Measurements from ENCODE around the gene ADIPOR2.

DNA sequence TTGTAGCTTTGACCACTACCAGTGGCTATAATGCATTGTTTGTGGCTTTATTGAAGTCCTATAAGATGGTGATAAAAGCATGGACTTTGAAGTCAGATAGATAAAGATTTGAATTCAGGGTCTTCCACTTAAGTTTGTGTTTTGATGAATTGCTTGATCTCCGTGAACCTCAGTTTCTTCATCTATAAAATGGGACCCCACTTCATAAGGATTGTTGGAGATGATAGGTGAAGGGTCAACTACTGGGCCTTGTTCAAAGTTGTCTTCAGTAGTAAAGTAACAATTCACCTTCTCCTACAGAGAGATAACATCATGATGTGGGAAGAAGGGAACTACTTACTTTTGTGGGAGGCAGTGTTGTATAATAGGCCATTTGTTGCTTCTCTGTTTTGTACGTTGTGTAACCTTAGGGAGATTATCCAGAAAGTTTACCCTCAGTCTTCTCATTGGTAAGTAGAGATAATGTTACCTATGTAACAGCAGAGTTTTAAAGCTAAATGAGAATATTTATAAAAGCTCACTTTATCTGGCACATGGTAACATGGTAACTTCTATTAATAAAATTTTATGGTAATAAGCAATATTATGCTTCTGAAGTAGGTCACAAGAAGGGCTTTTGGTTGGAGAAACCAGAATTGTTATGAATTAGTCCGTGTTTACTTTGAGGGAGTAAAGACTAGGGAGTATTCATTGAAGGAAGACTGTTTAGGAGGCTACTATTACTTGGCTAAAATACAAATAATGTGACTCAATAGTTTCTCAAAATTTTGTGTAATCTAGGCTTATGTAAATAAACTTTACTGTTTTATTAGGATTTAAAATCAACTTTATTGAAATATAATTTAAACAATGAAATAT lies 15.1 kb downstream of the ADIPOR2 start:
- TF ChIP-seq, protein P1, sequence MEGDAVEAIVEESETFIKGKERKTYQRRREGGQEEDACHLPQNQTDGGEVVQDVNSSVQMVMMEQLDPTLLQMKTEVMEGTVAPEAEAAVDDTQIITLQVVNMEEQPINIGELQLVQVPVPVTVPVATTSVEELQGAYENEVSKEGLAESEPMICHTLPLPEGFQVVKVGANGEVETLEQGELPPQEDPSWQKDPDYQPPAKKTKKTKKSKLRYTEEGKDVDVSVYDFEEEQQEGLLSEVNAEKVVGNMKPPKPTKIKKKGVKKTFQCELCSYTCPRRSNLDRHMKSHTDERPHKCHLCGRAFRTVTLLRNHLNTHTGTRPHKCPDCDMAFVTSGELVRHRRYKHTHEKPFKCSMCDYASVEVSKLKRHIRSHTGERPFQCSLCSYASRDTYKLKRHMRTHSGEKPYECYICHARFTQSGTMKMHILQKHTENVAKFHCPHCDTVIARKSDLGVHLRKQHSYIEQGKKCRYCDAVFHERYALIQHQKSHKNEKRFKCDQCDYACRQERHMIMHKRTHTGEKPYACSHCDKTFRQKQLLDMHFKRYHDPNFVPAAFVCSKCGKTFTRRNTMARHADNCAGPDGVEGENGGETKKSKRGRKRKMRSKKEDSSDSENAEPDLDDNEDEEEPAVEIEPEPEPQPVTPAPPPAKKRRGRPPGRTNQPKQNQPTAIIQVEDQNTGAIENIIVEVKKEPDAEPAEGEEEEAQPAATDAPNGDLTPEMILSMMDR (IDR thresholded peaks at IDR 0.05): no peak
- TF ChIP-seq POLR2A (IDR thresholded peaks at IDR 0.05): no peak

Data from testis (tissue), 2 donors.